ENCODE data around the gene LAMC3.

- TF ChIP-seq CTCF (IDR thresholded peaks at IDR 0.05) (no peak), ZFX (IDR thresholded peaks at IDR 0.05; ENCODE audit: borderline replicate concordance) (no peak)
These were observed 94.0 kb downstream of the LAMC3 start for GRCh38 chr9:131103024-131103423.
